ENCODE measurements around the gene VTI1A. TPM values are rescaled to one million over a fixed set of nuclear protein-coding genes. Genes with fewer than 3 reads are reported as not detected.

The VTI1A gene
- total and polyA plus RNA-seq, 9 of the 15 experiments (the other 6 are each of a cell fraction or from before 2014, with no cell fraction given) = 9.3 to 21.4 (median 16.0) TPM

GRCh38 chr10:112525200-112525599 is 78.2 kb downstream of the VTI1A start (continued):
- TF ChIP-seq SUPT5H (IDR thresholded peaks at IDR 0.05) (no peak), HNRNPLL (IDR thresholded peaks at IDR 0.05; ENCODE audit: low read depth, low read length, poor library complexity, severe bottlenecking) (no peak), ETS2 (tag; IDR thresholded peaks at IDR 0.05; ENCODE audit: borderline replicate concordance, poor library complexity, severe bottlenecking) (no peak), KLF16 (IDR thresholded peaks at IDR 0.05) (no peak), CUX1 (CRISPR knock-in tag; IDR thresholded peaks at IDR 0.05) (no peak), TFE3 (CRISPR knock-in tag; IDR thresholded peaks at IDR 0.05) (no peak)

Measured in K562 (cell line).